Stimulated activated CD4-positive, alpha-beta T cell treated with anti-CD3 and anti-CD28 coated beads, Interleukin-2, amount 100 ng/mL, for 24 hours (primary cell): ENCODE measurements around the gene NR1H3.
"Not testable (repeated sequence)": the region's sequence is repeated elsewhere in the genome, so short reads cannot be mapped to it uniquely, and the experiment has no call there.

Experiments used
- DNase-seq, 2 donors: peaks; one replicate each; pipeline ENCODE4 v3.0.0-alpha.2; 2020

Gene NR1H3

GRCh38 chr11:47308050-47308823 is 50.4 kb downstream of the NR1H3 start:
- DNase-seq = no peak

- DNase-seq = no peak
Observed at GRCh38 chr11:47314992-47315391, 57.2 kb downstream of the NR1H3 start.

- not testable (repeated sequence) for DNase-seq
Observed at GRCh38 chr11:47316501-47316900, 58.7 kb downstream of the NR1H3 start.

DNA sequence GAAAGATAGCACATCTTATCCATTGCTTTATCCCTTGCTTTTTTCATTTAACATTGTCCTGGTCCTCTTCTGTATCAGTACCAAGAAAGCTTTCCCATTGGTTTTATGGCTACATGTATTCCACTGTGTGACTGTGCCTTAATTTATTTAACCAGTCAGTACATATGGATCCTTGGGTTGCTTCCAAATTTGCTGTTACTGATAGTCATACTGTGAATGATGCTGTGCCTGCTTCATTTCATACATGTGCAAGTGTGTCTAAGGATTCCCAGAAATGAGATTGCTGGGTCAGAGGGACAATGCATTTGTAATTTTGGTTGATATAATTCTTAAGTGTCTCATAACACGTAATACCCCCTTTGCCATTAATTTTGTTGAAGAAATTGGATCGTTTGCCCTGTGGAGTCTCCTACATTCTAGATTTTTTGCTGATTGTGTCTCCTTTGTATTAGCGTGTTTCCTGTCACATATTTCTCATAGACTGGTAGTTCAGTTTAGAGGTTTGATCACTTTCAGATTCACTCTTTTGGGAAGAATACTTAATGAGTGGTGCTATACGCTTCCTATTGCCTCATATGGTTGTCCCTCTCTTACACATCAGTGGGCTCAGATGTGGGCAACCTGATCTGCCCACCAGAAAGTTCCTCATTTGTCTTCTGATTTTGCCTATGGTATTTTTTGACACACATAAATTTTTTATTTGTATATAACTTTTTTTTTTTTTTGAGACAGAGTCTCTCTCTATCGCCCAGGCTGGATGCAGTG is 59.5 kb downstream of the NR1H3 start:
- no peak for DNase-seq

- DNase-seq = no peak
Observed at GRCh38 chr11:47318166-47318565, 60.4 kb downstream of the NR1H3 start.
